K562 (cell line): Measurements from ENCODE around the gene ZNF280D. TPM values are rescaled to one million over a fixed set of nuclear protein-coding genes. Genes with fewer than 3 reads are reported as not detected.

Source experiments
- ARID3B ChIP-seq: fragments of 250-450 bp; sonication (Bioruptor Pico); IDR thresholded peaks from 2 replicates; pipeline ENCODE4 v1.4.0; 2020; ENCODE audit warnings: borderline replicate concordance
- BDP1 ChIP-seq: IDR thresholded peaks from 3 replicates; pipeline ENCODE4 v1.6.1; 2011; ENCODE audit not compliant: insufficient read length, insufficient read depth
- FOXO4 ChIP-seq: fragments of 450-650 bp; formaldehyde crosslinking; IDR thresholded peaks from 2 replicates; pipeline ENCODE4 v1.4.0; 2020; ENCODE audit warnings: mild to moderate bottlenecking, moderate library complexity
- KDM1A ChIP-seq, 2 experiments: fragments of 450-650 bp; IDR thresholded peaks; 2 replicates each; pipeline ENCODE4 v1.6.1; 2016; ENCODE audit warnings: mild to moderate bottlenecking in 2 of 2
- MECOM ChIP-seq: fragments of 250-450 bp; sonication (Bioruptor Pico); IDR thresholded peaks from 2 replicates; pipeline ENCODE4 v1.8.0; 2022; ENCODE audit warnings: inconsistent platforms
- RBFOX2 ChIP-seq: fragments of 200-400 bp; formaldehyde crosslinking; IDR thresholded peaks from 2 replicates; pipeline ENCODE4 v1.6.1; 2017; ENCODE audit warnings: low read depth, mild to moderate bottlenecking, low read length, moderate library complexity
- THAP7 ChIP-seq: fragments of 250-450 bp; sonication (Bioruptor Pico); IDR thresholded peaks from 2 replicates; pipeline ENCODE4 v1.5.0; 2021
- UBTF ChIP-seq, 2 experiments: IDR thresholded peaks; 2 replicates each; pipeline ENCODE4 v1.6.1; 2012; ENCODE audit warnings: improper control_type of control experiment in 2 of 2, low read depth in 2 of 2, low read length in 2 of 2, borderline replicate concordance in 1 of 2
- VEZF1 ChIP-seq: fragments of 200-800 bp; sonication (Bioruptor generic); IDR thresholded peaks from 2 replicates; pipeline ENCODE4 v1.6.1; 2017; ENCODE audit warnings: missing genetic modification characterization, missing compliant biosample characterization
- XRCC5 ChIP-seq: fragments of 200-400 bp; formaldehyde crosslinking; IDR thresholded peaks from 2 replicates; pipeline ENCODE4 v1.6.1; 2017; ENCODE audit warnings: low read depth, mild to moderate bottlenecking, low read length
- YY1 ChIP-seq, 3 experiments: IDR thresholded peaks; 2 replicates each; pipeline ENCODE4 v1.6.1; 2011; ENCODE audit warnings: low read length in 2 of 3, mild to moderate bottlenecking in 2 of 3, moderate library complexity in 2 of 3, borderline replicate concordance in 1 of 3, control low read depth in 1 of 3, low read depth in 1 of 3; ENCODE audit not compliant: insufficient read depth in 3 of 3, insufficient replicate concordance in 2 of 3, control insufficient read depth in 1 of 3, insufficient read length in 1 of 3; ENCODE audit errors: extremely low read depth in 1 of 3
- ZFP36 ChIP-seq: fragments of 150-350 bp; IDR thresholded peaks from 2 replicates; pipeline ENCODE4 v1.6.1; 2018; ENCODE audit warnings: low read length, low read depth; ENCODE audit not compliant: partially characterized antibody
- ZKSCAN1 ChIP-seq: fragments of 150-350 bp; IDR thresholded peaks from 2 replicates; pipeline ENCODE4 v1.6.1; 2016; ENCODE audit warnings: low read depth, low read length
- ZNF239 ChIP-seq: fragments of 250-450 bp; sonication (Bioruptor Pico); IDR thresholded peaks from 2 replicates; pipeline ENCODE4 v1.4.0; 2020; ENCODE audit warnings: mild to moderate bottlenecking
- ZNF41 ChIP-seq: fragments of 250-450 bp; sonication (Bioruptor Pico); conservative IDR thresholded peaks from 2 replicates; pipeline ENCODE4 v1.4.0; 2020; ENCODE audit warnings: mild to moderate bottlenecking
- ZNF57 ChIP-seq: fragments of 450-650 bp; formaldehyde crosslinking; IDR thresholded peaks from 2 replicates; pipeline ENCODE4 v1.4.0; 2020; ENCODE audit warnings: mild to moderate bottlenecking, moderate library complexity
- ZNF778 ChIP-seq: fragments of 450-650 bp; formaldehyde crosslinking; IDR thresholded peaks from 2 replicates; pipeline ENCODE4 v1.4.0; 2020; ENCODE audit warnings: mild to moderate bottlenecking, moderate library complexity
- polyA plus RNA-seq, 8 experiments: library from polyadenylated mRNA; depleted of rRNA in 4 of 8; stranded (reverse) in 5 of 8; unstranded in 3 of 8; fragments of >200 nt; fragmentation: Nextera tagmentation in 2 of 8; fragmentation: Illumina TruSeq in 1 of 8; extraction: Ambion mirVana in 2 of 8; extraction: Trizol in 1 of 8; gene quantifications; 2 replicates each; pipeline versions ENCODE4 v1.2.1 to v1.2.3, GENCODE V29; 2011 to 2014; ENCODE audit warnings: inconsistent platforms in 1 of 8, missing spikeins in 1 of 8
- total RNA-seq, 7 experiments: library from RNA; depleted of rRNA in 6 of 7; stranded (reverse); fragments of >200 nt in 6 of 7; fragmentation: Illumina TruSeq in 2 of 7; extraction: Trizol in 2 of 7; gene quantifications; 2 replicates each; pipeline versions ENCODE4 v1.2.1 to v1.2.3, GENCODE V29; 2011 to 2021; ENCODE audit warnings: low replicate concordance in 1 of 7

ZNF280D gene
- total and polyA plus RNA-seq, 9 of the 15 experiments (the other 6 are each of a cell fraction or from before 2014, with no cell fraction given) = 8.3 to 21.8 (median 18.4) TPM

GRCh38 chr15:56733136-56734012 is at the start of gene ZNF280D (continued):
- TF ChIP-seq THAP7 (CRISPR knock-in tag) (no peak), YY1 (IDR thresholded peaks at IDR 0.05; ENCODE audit: borderline replicate concordance in 1 of 3, control insufficient read depth in 1 of 3, extremely low read depth in 1 of 3, insufficient read depth in 3 of 3, insufficient read length in 1 of 3, insufficient replicate concordance in 2 of 3, low read depth in 1 of 3, low read length in 2 of 3) (peak; percentile 80 to 91 (median 90)), BDP1 (no peak), RBFOX2 (peak; percentile 94), XRCC5 (peak; percentile 86; the same call in 1 of the 2 replicates), ARID3B (CRISPR knock-in tag) (peak; percentile 92; the same call in 1 of the 2 replicates), ZNF41 (peak; percentile 81), MECOM (CRISPR knock-in tag) (peak; percentile 87), VEZF1 (CRISPR knock-in tag) (peak; percentile 98), ZNF239 (peak; percentile 64), UBTF (IDR thresholded peaks at IDR 0.05; ENCODE audit: borderline replicate concordance in 1 of 2, low read depth in 2 of 2, low read length in 2 of 2) (peak; percentile 66 to 84; a peak in 3 of 4 replicates), ZNF778 (no peak), FOXO4 (CRISPR knock-in tag) (peak; percentile 38; the same call in 1 of the 2 replicates), KDM1A (IDR thresholded peaks at IDR 0.05) (no peak), ZNF57 (CRISPR knock-in tag) (0 out of 2 replicates have a peak, but pooled peaks have one; percentile 47), ZFP36 (peak; percentile 42), ZKSCAN1 (peak; percentile 11)
